ENCODE measurements around the gene FRK.

DNA sequence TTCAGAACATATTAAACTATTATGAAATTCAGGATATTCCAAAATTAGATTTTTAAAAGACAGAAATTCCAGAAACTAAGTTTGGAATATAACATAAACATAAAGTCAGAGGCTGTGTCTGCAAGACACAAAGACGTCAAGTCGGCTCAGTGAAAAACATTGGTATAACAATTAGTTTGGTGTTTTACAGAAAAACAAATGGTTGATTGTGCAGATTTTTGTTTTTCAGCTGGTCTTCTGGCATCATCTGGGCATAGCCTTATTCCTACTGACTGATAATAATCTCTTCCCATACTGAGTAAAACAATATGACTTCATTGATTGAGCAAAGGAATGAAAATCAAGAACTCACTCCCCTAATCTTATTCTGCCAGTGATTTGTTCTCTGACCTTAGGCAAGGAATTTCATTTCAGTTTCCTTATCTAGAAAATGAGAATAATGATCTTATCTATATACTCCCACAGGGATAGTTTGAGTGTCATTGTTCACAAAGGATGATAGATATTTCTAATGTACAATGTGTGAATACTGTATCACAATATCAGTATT lies 84.3 kb downstream of the FRK start:
- TF ChIP-seq CTCF (IDR thresholded peaks at IDR 0.05; ENCODE audit: poor library complexity) (no peak), EZH2 (IDR thresholded peaks at IDR 0.05; ENCODE audit: borderline replicate concordance) (no peak)
